GM21825 (cell line): Measurements from ENCODE around the gene UMAD1.
"Not testable (repeated sequence)": the region's sequence is repeated elsewhere in the genome, so short reads cannot be mapped to it uniquely, and the experiment has no call there.

Experiments
- ATAC-seq: cut with Tn5 transposase; IDR thresholded peaks from one replicate; pipeline ENCODE4 v1.9.1; 2021; ENCODE audit warnings: mild to moderate bottlenecking, moderate library complexity; ENCODE audit not compliant: unreplicated experiment

The UMAD1 gene

GRCh38 chr7:7651479-7651878, 10.9 kb downstream of the UMAD1 start:
- no peak for ATAC-seq

DNA sequence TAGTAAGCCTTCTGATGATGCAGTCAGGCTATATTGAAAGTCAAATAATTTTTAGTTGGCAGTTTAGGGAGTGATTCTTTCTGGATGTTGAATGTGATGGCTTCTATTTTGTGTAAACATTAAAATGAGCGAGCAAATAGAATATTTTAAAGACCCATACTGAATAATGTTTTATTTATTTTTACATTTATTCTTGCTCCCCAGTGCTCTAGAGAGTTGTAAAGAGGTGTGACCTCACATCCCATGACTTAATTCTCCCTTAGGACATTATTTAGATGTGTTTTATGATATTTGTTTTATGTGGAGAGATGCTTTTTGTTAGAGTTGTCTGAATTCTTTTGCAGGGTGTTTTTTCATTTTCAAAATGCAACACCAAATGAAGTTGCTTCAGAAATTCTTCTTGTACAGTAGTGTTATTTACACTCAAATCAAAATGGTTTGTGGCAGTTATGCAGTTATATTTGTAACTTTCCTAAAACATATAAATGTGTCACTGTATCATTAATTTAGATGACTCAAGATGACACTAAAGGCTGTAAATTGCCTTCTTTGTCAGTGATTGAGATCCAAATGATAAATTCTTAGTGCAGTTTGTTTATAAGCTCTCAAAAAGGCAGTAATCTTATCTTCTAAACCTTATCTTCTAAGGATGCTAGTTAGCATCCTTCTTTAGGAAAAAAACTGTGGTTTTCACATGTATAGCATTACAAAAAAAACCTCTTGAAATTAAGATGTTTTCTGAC, 12.4 kb downstream of the UMAD1 start:
- ATAC-seq: no peak

GRCh38 chr7:7653593-7654187, 13.1 kb downstream of the UMAD1 start:
- ATAC-seq: no peak

DNA sequence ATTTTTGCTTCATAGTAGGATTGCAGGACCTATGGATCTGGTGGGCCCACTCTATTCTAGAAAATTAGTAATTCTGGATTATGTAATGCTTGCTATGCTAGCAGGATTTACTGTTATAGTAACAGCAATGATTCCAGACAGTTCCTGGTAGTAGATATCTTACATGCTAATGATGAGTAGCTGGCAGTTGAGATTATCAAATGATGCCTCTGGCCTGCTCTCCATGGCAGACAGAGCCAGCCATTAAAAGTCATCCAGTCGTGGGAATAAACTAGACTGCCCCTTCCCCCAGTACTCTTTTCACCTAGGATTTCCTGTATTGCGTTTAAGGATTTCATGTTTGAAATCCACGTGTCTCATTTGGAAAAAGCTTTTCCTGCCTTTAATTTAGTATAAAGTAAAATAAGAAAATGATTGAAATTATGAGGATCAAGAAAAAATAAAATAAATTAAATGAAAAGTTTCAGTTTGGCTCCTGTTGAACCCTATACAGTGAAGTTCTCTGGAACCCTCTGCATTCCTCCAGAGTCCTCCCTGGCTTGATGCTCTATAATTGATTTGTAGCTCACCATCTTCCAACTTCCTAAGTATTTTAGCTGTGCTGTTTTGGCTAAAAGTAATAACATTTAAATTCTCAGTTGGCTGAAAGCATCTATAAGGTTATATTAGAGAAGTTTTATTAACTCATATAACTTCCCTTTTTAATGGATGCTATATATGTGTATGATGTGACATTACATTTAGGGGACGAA, 14.6 kb downstream of the UMAD1 start:
- no peak for ATAC-seq

- not testable (repeated sequence) for ATAC-seq
These were observed 15.9 kb downstream of the UMAD1 start for GRCh38 chr7:7656459-7656858.

DNA sequence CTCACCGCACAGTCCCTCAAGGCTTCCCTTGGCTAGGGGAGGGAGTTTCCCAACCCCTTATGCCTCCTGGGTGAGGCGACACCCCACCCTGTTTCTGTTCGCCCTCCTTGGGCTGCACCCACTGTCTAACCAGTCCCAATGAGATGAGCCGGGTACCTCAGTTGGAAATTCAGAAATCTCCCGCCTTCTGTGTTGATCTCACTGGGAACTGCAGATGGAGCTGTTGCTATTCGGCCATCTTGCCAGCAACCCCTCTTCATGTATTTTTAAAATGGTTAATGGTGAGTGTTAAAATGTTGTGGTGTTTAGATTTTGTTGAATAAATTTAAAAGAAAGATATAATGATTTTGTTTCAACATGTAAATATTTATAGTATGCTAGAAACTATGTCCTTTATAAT, 22.0 kb downstream of the UMAD1 start:
- no peak for ATAC-seq

- ATAC-seq: no peak
These were observed 23.7 kb downstream of the UMAD1 start for GRCh38 chr7:7664291-7664690.

- ATAC-seq: no peak
These were observed 24.5 kb downstream of the UMAD1 start for GRCh38 chr7:7665031-7665430.

GRCh38 chr7:7667187-7667586, 26.6 kb downstream of the UMAD1 start:
- no peak for ATAC-seq

GRCh38 chr7:7668706-7669105, 28.2 kb downstream of the UMAD1 start:
- no peak for ATAC-seq

DNA sequence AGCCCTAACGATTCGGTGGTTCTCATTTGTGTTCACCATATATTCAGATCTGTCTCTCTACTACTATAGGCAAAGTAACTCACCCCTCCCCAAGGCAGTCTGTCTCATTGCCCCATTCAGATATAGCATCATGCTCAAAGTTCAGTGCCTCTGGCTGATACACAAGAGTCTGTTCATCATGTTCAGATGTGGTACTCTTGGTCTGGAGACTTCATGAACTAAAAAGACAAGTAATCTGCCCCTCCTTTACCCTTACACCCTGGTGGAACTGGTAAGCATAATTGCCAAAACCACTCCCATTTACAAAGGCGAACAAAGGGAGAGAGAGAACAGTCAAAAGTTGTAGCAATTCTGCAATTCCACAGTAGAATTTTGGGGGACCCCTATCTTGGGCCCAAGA, 29.9 kb downstream of the UMAD1 start:
- ATAC-seq: no peak

- no peak for ATAC-seq
These were observed 30.8 kb downstream of the UMAD1 start for GRCh38 chr7:7671361-7671760.

DNA sequence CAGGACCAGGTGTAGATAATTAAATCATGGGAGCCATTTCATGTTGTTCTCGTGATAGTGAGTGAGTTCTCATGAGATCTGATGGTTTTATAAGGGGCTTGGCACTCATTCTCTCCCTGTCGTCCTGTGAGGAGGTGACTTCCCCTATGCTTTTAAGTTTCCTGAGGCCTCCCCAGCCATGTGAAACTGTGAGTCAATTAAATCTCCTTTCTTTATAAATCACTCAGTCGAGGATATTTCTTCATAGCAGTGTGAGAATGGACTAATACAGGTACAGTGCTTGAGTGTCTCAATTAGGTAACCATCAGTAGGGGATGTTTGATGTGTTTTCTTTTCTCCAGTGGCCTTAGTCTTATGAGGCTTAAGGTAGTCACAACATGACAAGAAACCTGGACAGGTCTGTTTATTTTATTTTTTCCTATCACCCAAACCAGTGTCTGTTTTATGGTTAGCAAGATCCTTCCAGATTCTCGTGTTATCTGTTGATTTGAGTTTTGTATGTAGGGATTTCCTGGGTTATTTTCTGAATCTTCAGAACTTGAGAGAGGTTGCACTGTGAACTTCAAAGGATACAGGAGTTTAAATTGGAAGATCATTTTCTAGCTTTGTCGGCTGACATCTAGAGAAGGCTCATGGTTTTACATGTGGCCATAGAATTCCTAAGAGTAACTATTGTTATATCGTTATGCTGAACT, 32.1 kb downstream of the UMAD1 start:
- no peak for ATAC-seq

GRCh38 chr7:7673240-7673550, 32.6 kb downstream of the UMAD1 start:
- ATAC-seq: no peak

DNA sequence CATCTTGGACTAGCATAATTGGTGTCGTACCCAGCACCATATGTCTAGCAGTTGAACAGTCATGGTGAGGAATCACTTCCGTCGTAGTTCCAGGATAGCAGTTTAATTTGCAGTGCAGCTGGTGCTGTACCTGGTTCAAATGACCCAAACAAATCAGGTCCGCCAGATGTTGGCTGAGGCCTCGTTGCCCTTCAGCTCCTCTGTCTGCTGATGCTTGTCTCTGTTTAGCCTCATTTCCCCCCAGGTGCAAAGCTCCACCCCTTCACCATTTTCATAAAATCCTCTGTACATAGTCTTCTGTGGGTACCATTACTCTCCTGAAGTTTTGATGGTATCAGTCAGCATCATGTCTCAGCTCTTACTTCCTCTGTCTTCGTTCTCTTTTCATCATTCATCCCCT, 35.1 kb downstream of the UMAD1 start:
- ATAC-seq: no peak

DNA sequence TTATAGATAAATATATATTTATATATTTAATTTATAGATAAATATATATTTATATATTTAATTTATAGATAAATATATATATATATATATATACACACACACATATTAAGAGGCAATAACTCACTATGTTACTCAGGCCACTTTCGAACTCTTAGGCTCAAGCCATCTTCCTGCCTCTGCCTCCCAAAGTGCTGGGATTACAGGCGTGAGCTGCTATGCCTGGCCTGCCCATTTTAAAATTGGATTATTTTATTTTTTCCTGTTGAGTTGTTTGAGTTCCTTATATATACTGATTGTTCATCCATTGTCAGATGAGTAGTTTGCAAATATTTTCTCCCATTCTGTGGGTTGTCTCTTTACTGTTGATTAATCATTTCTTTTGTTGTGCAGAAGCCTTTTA, 39.1 kb downstream of the UMAD1 start:
- not testable (repeated sequence) for ATAC-seq

DNA sequence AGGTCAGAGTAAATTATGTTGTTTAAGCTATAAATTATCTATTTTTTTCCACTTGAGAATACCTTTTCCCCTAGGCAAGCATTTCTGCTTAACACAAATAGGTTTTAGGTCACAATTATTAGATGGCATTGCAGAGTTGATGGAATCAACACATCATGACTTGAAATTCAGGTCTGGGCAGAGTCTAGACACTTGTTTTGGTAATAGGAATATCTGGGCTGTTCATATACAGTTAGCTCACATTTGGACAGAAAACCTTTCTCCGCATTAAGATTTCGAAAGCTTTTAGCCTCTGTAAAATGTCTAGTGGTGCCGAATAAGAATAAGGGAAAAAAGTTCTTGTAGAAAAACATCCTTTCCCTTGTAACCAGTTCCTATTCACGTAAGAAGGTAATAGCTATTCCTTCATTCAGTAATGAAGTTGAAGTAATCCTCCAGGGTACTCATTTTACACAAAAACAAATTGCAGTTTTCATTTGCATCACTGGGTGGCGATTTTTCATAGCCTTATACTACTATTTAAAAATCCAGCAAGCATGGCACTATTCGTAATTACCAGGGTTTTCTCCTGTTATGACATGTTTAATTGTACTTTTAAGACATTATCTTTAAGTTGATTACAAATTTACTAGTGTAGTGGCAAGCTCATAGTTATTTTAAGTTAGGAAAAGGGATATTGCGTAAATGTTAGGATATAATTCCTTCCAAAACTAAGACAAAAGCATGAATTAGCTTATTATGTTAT, 40.8 kb downstream of the UMAD1 start:
- ATAC-seq: peak; percentile 91

DNA sequence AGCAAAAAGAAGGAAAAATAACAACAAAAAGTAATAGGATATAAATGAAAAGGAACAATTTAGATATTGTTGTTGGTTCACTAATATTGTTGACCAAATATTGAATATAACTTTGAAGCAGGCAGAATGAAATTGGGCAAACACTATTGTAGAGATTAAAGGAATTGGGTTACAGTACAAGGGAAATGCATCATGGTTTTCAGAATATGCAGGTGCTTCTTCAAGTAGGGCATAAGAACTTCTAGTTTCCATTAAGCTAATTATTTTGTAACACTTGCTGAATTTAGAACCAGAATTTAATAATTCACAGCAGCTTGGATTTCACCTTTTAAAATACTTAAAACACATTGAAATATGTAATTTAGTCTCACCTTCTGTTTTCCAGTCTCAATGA, 41.4 kb downstream of the UMAD1 start:
- ATAC-seq: no peak

- no peak for ATAC-seq
These were observed 42.3 kb downstream of the UMAD1 start for GRCh38 chr7:7682861-7683260.

DNA sequence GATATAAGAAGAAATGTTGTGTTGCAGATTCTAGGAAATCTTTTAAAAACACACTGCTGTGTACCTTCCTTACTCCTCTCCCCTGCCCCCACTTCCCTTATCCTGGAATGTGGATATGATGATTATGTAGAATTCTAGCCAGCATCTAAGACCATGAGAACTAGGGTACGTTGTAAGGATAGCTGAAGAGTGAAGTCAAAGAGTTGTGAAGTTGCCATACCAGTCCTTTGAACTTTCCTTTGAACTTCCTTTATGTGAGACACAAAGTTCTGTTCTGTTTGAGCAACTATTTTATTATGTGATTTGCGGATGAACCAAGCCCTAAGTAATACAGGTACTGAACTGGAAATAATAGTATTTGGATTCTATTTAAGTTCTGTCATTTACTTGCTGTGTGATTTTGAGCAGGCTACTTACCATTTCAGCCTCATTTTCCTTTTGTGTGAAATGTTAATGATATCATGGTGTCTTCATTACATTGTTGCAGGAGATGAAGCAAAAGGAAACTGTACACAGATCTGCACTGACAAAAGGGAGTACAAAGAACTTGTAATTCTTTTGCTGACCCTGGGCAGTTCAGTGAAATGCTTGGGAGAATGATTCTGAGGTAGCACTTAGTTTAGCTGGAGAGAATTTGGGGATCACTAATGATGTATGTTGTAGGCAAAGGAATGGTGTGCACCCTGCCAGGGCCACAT, 46.4 kb downstream of the UMAD1 start:
- no peak for ATAC-seq
